Measurements from ENCODE around the gene MUC5B.
"Not testable (repeated sequence)": the region's sequence is repeated elsewhere in the genome, so short reads cannot be mapped to it uniquely, and the experiment has no call there.

GRCh38 chr11:1266976-1267375 lies 44.1 kb downstream of the MUC5B start:
- TF ChIP-seq, protein P1, sequence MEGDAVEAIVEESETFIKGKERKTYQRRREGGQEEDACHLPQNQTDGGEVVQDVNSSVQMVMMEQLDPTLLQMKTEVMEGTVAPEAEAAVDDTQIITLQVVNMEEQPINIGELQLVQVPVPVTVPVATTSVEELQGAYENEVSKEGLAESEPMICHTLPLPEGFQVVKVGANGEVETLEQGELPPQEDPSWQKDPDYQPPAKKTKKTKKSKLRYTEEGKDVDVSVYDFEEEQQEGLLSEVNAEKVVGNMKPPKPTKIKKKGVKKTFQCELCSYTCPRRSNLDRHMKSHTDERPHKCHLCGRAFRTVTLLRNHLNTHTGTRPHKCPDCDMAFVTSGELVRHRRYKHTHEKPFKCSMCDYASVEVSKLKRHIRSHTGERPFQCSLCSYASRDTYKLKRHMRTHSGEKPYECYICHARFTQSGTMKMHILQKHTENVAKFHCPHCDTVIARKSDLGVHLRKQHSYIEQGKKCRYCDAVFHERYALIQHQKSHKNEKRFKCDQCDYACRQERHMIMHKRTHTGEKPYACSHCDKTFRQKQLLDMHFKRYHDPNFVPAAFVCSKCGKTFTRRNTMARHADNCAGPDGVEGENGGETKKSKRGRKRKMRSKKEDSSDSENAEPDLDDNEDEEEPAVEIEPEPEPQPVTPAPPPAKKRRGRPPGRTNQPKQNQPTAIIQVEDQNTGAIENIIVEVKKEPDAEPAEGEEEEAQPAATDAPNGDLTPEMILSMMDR (conservative IDR thresholded peaks at IDR 0.05 in 1 of 2, IDR thresholded peaks at IDR 0.05 in 1 of 2; ENCODE audit: low read depth in 1 of 2, low read length in 2 of 2), result not testable (repeated sequence)
- not testable (repeated sequence) for TF ChIP-seq EZH2 (IDR thresholded peaks at IDR 0.05; ENCODE audit: low read length, missing control alignments)
